ENCODE data around the gene NRROS. TPM values are rescaled to one million over a fixed set of nuclear protein-coding genes. Genes with fewer than 3 reads are reported as not detected.

NRROS gene
- total and polyA plus RNA-seq, 2 of the 4 experiments (the other 2 are of a cell fraction): 0.10 TPM; not detected in 1

GRCh38 chr3:196641333-196642054, 2.0 kb downstream of the NRROS start:
- no peak overlapping the region for H3K9ac ChIP-seq (ENCODE audit: low read depth, low read length)
- 80% methylated on average over 6 of the region's 9 CpGs; no CpG with 5 or more reads in 1 of the 2 experiments for WGBS, 2 experiments (ENCODE audit: extremely low coverage in 2 of 2, insufficient read length in 1 of 2)
- 0 out of 2 replicates have a peak, but pooled peaks cover 2% of the 10 kb centered on the region for H3K4me1 ChIP-seq (ENCODE audit: control insufficient read depth, insufficient read depth, low read length)
- no peaks in the 10 kb centered on the region for H4K20me1 ChIP-seq (ENCODE audit: insufficient read depth, low read length)
- no peaks in the 10 kb centered on the region for H3K9me1 ChIP-seq (ENCODE audit: insufficient read depth, low read length)
- H3K27ac ChIP-seq (ENCODE audit: insufficient read depth, low read length): no peak overlapping the region
- H3K79me1 ChIP-seq (ENCODE audit: low read depth in 1 of 2, low read length in 2 of 2): no peaks in the 10 kb centered on the region
- no peak overlapping the region for H3K14ac ChIP-seq (replicated peaks; ENCODE audit: low read depth, low read length)
- TF ChIP-seq, protein P1, sequence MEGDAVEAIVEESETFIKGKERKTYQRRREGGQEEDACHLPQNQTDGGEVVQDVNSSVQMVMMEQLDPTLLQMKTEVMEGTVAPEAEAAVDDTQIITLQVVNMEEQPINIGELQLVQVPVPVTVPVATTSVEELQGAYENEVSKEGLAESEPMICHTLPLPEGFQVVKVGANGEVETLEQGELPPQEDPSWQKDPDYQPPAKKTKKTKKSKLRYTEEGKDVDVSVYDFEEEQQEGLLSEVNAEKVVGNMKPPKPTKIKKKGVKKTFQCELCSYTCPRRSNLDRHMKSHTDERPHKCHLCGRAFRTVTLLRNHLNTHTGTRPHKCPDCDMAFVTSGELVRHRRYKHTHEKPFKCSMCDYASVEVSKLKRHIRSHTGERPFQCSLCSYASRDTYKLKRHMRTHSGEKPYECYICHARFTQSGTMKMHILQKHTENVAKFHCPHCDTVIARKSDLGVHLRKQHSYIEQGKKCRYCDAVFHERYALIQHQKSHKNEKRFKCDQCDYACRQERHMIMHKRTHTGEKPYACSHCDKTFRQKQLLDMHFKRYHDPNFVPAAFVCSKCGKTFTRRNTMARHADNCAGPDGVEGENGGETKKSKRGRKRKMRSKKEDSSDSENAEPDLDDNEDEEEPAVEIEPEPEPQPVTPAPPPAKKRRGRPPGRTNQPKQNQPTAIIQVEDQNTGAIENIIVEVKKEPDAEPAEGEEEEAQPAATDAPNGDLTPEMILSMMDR (conservative IDR thresholded peaks at IDR 0.05; ENCODE audit: low read depth, low read length): no peak
- TF ChIP-seq MAZ (IDR thresholded peaks at IDR 0.05; ENCODE audit: borderline replicate concordance, low read depth, low read length): no peak
- no peak for TF ChIP-seq POLR2A (IDR thresholded peaks at IDR 0.05; ENCODE audit: low read depth, low read length)
- no peak for TF ChIP-seq CHD1 (IDR thresholded peaks at IDR 0.05; ENCODE audit: low read depth, low read length)
- no peak for TF ChIP-seq FOS (IDR thresholded peaks at IDR 0.05; ENCODE audit: low read depth, low read length)
- no peak for TF ChIP-seq USF2 (IDR thresholded peaks at IDR 0.05; ENCODE audit: low read depth, low read length)
- no peak overlapping the region for H3K4me2 ChIP-seq (ENCODE audit: low read depth, low read length)
- peaks cover 54% of the 10 kb centered on the region for H3K27me3 ChIP-seq (ENCODE audit: control insufficient read depth, insufficient read depth, low read length)
- no peak overlapping the region for H2BK120ac ChIP-seq (ENCODE audit: low read depth, low read length)
- H2BK20ac ChIP-seq (ENCODE audit: low read depth, low read length): no peak overlapping the region
- no peak overlapping the region for H3K23ac ChIP-seq (ENCODE audit: low read depth, low read length)
- no peak overlapping the region for H3K56ac ChIP-seq (ENCODE audit: extremely low read depth, insufficient read depth, low read length)
- dilution Hi-C loops (cut with HindIII; ENCODE audit: low sequenced_read_pairs, unreplicated experiment) (no loop called here), intact Hi-C loops (cut with micrococcal nuclease) (no loop called here), in situ Hi-C loops (cut with MboI; ENCODE audit: low sequenced_read_pairs) (no loop called here)
- no peak overlapping the region for H3K4ac ChIP-seq (ENCODE audit: low read depth, low read length)
- H2BK15ac ChIP-seq (ENCODE audit: low read depth, low read length): no peak overlapping the region
- BruUV-seq (replicated peaks): no TSS peak
- ChIA-PET CTCF (no interaction called here), POLR2A (ENCODE audit: unreplicated experiment) (no interaction called here)
- no peak overlapping the region for H2AK5ac ChIP-seq (ENCODE audit: low read depth, low read length)
- no peak overlapping the region for H4K8ac ChIP-seq (ENCODE audit: low read depth in 2 of 2, low read length in 2 of 2)
- H3K18ac ChIP-seq (ENCODE audit: low read depth, low read length): no peak overlapping the region
- H2AK9ac ChIP-seq (replicated peaks; ENCODE audit: low read depth, low read length, poor library complexity): no peak overlapping the region
- H2AFZ ChIP-seq (replicated peaks; ENCODE audit: low read length, poor library complexity): no peak overlapping the region
- H3K9me3 ChIP-seq (ENCODE audit: control insufficient read depth, insufficient read depth, low read length): no peaks in the 10 kb centered on the region
- H4K5ac ChIP-seq (ENCODE audit: low read depth, low read length): no peak overlapping the region
- H2BK5ac ChIP-seq (ENCODE audit: low read depth, low read length, poor library complexity, severe bottlenecking): no peak overlapping the region
- no peaks in the 10 kb centered on the region for H3K36me3 ChIP-seq (ENCODE audit: control insufficient read depth, insufficient read depth, low read length)
- no peak for DNase-seq
- H3K4me3 ChIP-seq (ENCODE audit: insufficient read depth, low read depth, low read length): no peak overlapping the region
- ATAC-seq (ENCODE audit: low read depth): no peak
- no peak overlapping the region for H4K91ac ChIP-seq (ENCODE audit: insufficient read depth, low read depth, low read length)

Data from IMR-90 (cell line).